ENCODE measurements around the gene ZNF839. TPM values are rescaled to one million over a fixed set of nuclear protein-coding genes. Genes with fewer than 3 reads are reported as not detected.

The ZNF839 gene
- total RNA-seq, 1 donor from 2014 or later: 17.7 TPM

DNA sequence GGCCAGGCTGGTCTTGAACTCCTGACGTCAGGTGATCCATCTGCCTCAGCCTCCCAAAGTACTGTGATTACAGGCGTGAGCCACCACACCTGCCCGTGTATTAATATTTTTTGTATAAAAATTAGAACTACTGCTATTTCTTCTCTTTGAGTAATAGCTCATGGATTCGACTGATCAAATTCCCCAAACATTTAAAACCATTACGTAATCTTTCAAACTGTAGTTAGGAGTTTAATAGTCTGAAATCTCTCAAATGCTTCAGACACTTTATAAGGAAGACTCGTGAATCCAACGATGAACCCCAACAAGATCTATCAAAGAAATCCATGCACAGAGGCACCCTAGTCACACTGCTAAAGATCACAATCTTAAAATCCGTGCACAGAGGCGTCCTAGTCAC, 59.3 kb downstream of the ZNF839 start:
- Mint-ChIP-seq H3K4me1 (ENCODE audit: low read depth) (peaks cover 26% of the 10 kb centered on the region), H3K27ac (no peak overlapping the region), H3K9me3 (no peaks in the 10 kb centered on the region), H3K4me3 (no peak overlapping the region), H3K27me3 (ENCODE audit: insufficient read depth) (no peaks in the 10 kb centered on the region), H3K36me3 (ENCODE audit: low read depth) (peaks cover 13% of the 10 kb centered on the region)
- intact Hi-C loops (cut with micrococcal nuclease): no loop called here
- no peak for DNase-seq (ENCODE audit: low spot score)

DNA sequence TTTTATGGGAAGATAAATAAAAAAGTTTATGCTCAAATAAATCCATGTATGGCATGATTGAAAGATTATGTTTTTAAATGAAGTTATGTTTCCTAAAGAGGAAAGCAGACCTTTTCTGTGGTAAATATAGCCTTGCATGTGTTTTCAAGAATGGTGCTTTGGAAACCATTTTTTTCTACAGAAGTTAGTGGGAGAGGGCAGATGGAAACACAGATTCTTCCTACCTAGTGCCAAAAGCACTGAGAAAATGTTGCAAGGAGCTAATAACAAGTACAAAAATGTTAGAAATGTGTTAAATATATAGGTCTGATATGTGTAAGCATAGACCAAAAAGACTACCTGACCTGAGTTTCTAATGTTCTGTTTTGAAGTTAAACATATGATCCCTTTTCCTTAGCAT, 67.5 kb downstream of the ZNF839 start:
- Mint-ChIP-seq H3K9me3 (no peaks in the 10 kb centered on the region), H3K4me3 (no peak overlapping the region), H3K4me1 (ENCODE audit: low read depth) (no peaks in the 10 kb centered on the region), H3K27ac (no peak overlapping the region), H3K27me3 (ENCODE audit: insufficient read depth) (no peaks in the 10 kb centered on the region), H3K36me3 (ENCODE audit: low read depth) (peaks cover 1% of the 10 kb centered on the region)
- no peak for DNase-seq (ENCODE audit: low spot score)
- intact Hi-C loops (cut with micrococcal nuclease): no loop called here

DNA sequence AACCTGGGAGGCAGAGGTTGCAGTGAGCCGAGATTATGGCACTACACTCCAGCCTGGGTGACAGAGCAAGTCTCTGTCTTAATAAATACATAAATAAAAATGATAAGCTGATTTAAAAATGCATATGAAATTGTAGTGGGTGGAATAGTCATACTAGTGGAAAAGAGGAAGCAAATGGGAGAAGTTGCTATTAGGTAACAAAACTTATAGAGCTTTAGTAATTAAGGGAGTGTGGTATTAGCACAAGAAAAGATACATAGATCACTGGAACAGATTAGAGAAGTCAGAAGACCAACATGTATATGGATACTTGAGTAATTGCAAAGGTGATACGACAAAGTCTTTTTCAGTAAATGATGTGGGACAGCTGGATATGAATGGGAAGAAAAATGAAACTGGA, 69.7 kb downstream of the ZNF839 start:
- no peaks in the 10 kb centered on the region for H3K4me1 Mint-ChIP-seq (ENCODE audit: low read depth)
- H3K27ac Mint-ChIP-seq: no peak overlapping the region
- DNase-seq (ENCODE audit: low spot score): no peak
- no peak overlapping the region for H3K4me3 Mint-ChIP-seq
- H3K36me3 Mint-ChIP-seq (ENCODE audit: low read depth): peaks cover 3% of the 10 kb centered on the region
- intact Hi-C loops (cut with micrococcal nuclease): no loop called here
- H3K9me3 Mint-ChIP-seq: no peaks in the 10 kb centered on the region
- no peaks in the 10 kb centered on the region for H3K27me3 Mint-ChIP-seq (ENCODE audit: insufficient read depth)

DNA sequence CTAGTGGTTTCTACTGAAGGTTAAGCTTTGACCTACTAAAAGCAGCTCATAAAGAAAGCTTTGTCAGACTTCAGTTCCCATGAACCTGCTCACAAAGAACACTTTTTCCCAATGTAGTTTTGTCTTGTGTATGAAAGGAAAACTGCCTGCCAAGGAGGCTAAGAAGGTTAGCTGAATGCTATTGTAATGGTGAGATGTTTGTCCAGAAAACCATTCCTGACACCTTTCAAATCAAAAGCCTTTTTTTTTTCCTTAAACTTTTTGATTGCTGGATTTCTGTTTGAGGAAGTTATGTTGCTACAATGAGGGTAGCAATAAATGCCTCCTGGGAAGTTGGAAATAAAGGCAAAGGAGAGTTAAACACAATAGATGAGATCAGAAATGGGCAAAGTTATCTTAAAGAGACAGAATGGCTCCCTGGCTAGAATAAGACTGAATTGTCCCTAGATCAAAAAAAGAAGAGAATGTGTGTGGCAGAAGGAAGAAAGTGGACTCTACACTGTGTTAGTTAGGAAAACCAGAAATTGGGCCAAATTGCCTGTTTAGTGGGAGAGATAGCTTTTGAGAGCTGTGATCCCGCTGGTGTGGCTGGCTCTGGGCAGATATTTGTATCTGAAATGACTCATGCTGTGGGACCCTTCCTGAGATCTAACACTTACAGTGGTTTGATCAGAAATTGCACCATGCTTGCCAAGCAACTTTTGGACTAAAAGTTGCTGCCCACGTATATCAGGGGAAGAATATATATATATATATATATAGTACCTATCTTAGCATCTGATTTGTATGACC, 70.7 kb downstream of the ZNF839 start:
- no peaks in the 10 kb centered on the region for H3K9me3 Mint-ChIP-seq
- intact Hi-C loops (cut with micrococcal nuclease): no loop called here
- H3K27me3 Mint-ChIP-seq (ENCODE audit: insufficient read depth): no peaks in the 10 kb centered on the region
- no peak overlapping the region for H3K27ac Mint-ChIP-seq
- H3K36me3 Mint-ChIP-seq (ENCODE audit: low read depth): peaks cover 3% of the 10 kb centered on the region
- no peak for DNase-seq (ENCODE audit: low spot score)
- no peak overlapping the region for H3K4me3 Mint-ChIP-seq
- peaks cover 7% of the 10 kb centered on the region for H3K4me1 Mint-ChIP-seq (ENCODE audit: low read depth)

Other genes with a start within 250 kb of the ZNF839 start
- 993 and 995 TPM in 2 replicates for gene HSP90AA1, start 232.7 kb upstream of the ZNF839 start, total RNA-seq
- gene WDR20, start 179.8 kb upstream of the ZNF839 start, total RNA-seq: 33.9 and 34.2 TPM in 2 replicates
- gene MOK, start 14.6 kb upstream of the ZNF839 start, total RNA-seq: 6.0 and 7.0 TPM in 2 replicates
- gene CINP, start 43.1 kb downstream of the ZNF839 start, total RNA-seq: 39.6 and 42.5 TPM in 2 replicates
- gene TECPR2, start 43.2 kb downstream of the ZNF839 start, total RNA-seq: 9.5 and 10.1 TPM in 2 replicates
- gene ANKRD9, start 190.0 kb downstream of the ZNF839 start, total RNA-seq: 13.4 TPM in 2 replicates

Data from activated T-helper 1 cell treated with anti-CD3 and anti-CD28 coated beads, Interleukin-12 subunit alpha, Interleukin-12 subunit beta, Interleukin-2, Interleukin-4 antibody, amounts not matched to agents 30 ng/mL and 10 ng/mL and 1 ng/mL, durations not matched to agents 14 hours and 24 hours and 36 hours (primary cell).